Left lung (tissue), 10 donors: ENCODE data around the gene BASP1. TPM values are rescaled to one million over a fixed set of nuclear protein-coding genes. Genes with fewer than 3 reads are reported as not detected.

Experiments used
- ATAC-seq: fragments of 200-7000 bp; cut with Tn5 transposase; one replicate; pipeline ENCODE4 v1.9.1; 2020; ENCODE audit warnings: moderate library complexity
- DNase-seq, 4 donors: peaks; one replicate each; pipeline ENCODE4 v3.0.0-alpha.2; 2013 to 2020
- H3K27ac ChIP-seq, 2 donors: fragments of 200-600 bp; sonication (generic) in 1 of 2; one replicate each; pipeline versions ENCODE4 v1.5.0 to v1.8.0; 2020 to 2021
- H3K27me3 ChIP-seq, 2 donors: fragments of 200-600 bp; sonication (generic) in 1 of 2; one replicate each; pipeline versions ENCODE4 v1.5.0 to v1.8.0; 2020 to 2021
- H3K36me3 ChIP-seq, 2 donors: fragments of 200-600 bp; sonication (generic) in 1 of 2; one replicate each; pipeline versions ENCODE4 v1.5.0 to v1.8.0; 2020 to 2021
- H3K4me1 ChIP-seq, 2 donors: fragments of 200-600 bp; one replicate each; pipeline ENCODE4 v1.8.0; 2021
- H3K4me3 ChIP-seq, 2 donors: fragments of 200-600 bp; sonication (generic) in 1 of 2; one replicate each; pipeline versions ENCODE4 v1.5.0 to v1.8.0; 2020 to 2021; ENCODE audit warnings: mild to moderate bottlenecking in 1 of 2
- H3K9me3 ChIP-seq, 2 donors: fragments of 200-600 bp; sonication (generic) in 1 of 2; one replicate each; pipeline versions ENCODE4 v1.5.0 to v1.8.0; 2020 to 2021
- CTCF ChIP-seq, 2 donors: fragments of 200-600 bp; sonication (generic) in 1 of 2; IDR thresholded peaks; one replicate each; pipeline versions ENCODE4 v1.5.0 to v1.8.0; 2021; ENCODE audit warnings: antibody characterized with exemption in 2 of 2
- intact Hi-C, 2 donors: fragments of 100-400 bp; cut with DNase I; formaldehyde crosslinking; loops; one replicate each; pipeline versions ENCODE4 v1.11.2 to v1.14.2; 2022
- polyA plus RNA-seq, 6 donors: library from polyadenylated mRNA; unstranded; fragments of 120-200 nt; gene quantifications; one replicate each; pipeline ENCODE4 v1.2.1, GENCODE V29; 2013; ENCODE audit not compliant: insufficient read length in 6 of 6
- total RNA-seq, 2 donors: library from RNA; stranded (reverse); fragmentation: NEBNext Ultra II Directional; extraction: Animal tissue kit (Norgen Biotek cat#: 25700); gene quantifications; one replicate each; pipeline ENCODE4 v1.2.1, GENCODE V29; 2021
- donor health status: DM: no; HTN: yes; CAD: no.
- donor health status: DM: no; HTN: no; CAD: no.

The BASP1 gene
- total and polyA plus RNA-seq, 8 donors: 22.9 to 63.2 (median 42.8) TPM

GRCh38 chr5:17216176-17216973 lies 1.1 kb upstream of the BASP1 start:
- Histone ChIP-seq H3K36me3 (no peaks in the 10 kb centered on the region), H3K9me3 (no peaks in the 10 kb centered on the region), H3K4me3 (peak overlapping the region; percentile 17 to 71), H3K4me1 (peaks cover 7 to 19% of the 10 kb centered on the region in 2 donors), H3K27me3 (peaks cover 0 to 39% of the 10 kb centered on the region in 2 donors), H3K27ac (peak overlapping the region in 1 of 2 donors; percentile 86)
- intact Hi-C loops: loop anchor here in 1 of 2 donors (10.0 kb wide), 1 partner anchor 1068 kb away; no protein-coding TSS in a partner anchor
- peak; percentile 73 for ATAC-seq
- DNase-seq: peak; percentile 81 to 89 (median 83)
- TF ChIP-seq CTCF (IDR thresholded peaks at IDR 0.05): peak; percentile 70 to 81

GRCh38 chr5:17216974-17217492 lies 398 bp upstream of the BASP1 start:
- intact Hi-C loops: loop anchor here in 1 of 2 donors (10.0 kb wide), 1 partner anchor 1068 kb away; no protein-coding TSS in a partner anchor
- no peaks in the 10 kb centered on the region for H3K36me3 ChIP-seq
- H3K27ac ChIP-seq: peak overlapping the region in 1 of 2 donors; percentile 86
- H3K4me1 ChIP-seq: peaks cover 7 to 21% of the 10 kb centered on the region in 2 donors
- no peak for TF ChIP-seq CTCF (IDR thresholded peaks at IDR 0.05)
- peak in 3 of 4 donors; percentile 68 to 86 (median 73) for DNase-seq
- peak overlapping the region; percentile 17 to 71 for H3K4me3 ChIP-seq
- H3K27me3 ChIP-seq: peaks cover 0 to 39% of the 10 kb centered on the region in 2 donors
- ATAC-seq: peak; percentile 23
- no peaks in the 10 kb centered on the region for H3K9me3 ChIP-seq

- Histone ChIP-seq H3K36me3 (no peaks in the 10 kb centered on the region), H3K4me1 (peaks cover 7 to 34% of the 10 kb centered on the region in 2 donors), H3K4me3 (peak overlapping the region; percentile 57 to 71), H3K27ac (peak overlapping the region; percentile 69 to 86), H3K27me3 (peaks cover 0 to 39% of the 10 kb centered on the region in 2 donors), H3K9me3 (no peaks in the 10 kb centered on the region)
- peak; percentile 22 for ATAC-seq
- DNase-seq: peak in 3 of 4 donors; percentile 32 to 86 (median 36)
- no peak for TF ChIP-seq CTCF (IDR thresholded peaks at IDR 0.05)
- intact Hi-C loops: loop anchor here in 1 of 2 donors (10.0 kb wide), 1 partner anchor 1066 kb away; no protein-coding TSS in a partner anchor
Observed at GRCh38 chr5:17218353-17219005, 1.0 kb downstream of the BASP1 start.

- intact Hi-C loops: loop anchor here in 1 of 2 donors (10.0 kb wide), 1 partner anchor 1066 kb away; no protein-coding TSS in a partner anchor
- Histone ChIP-seq H3K4me1 (peaks cover 7 to 39% of the 10 kb centered on the region in 2 donors), H3K9me3 (no peaks in the 10 kb centered on the region), H3K4me3 (peak overlapping the region; percentile 57 to 71), H3K27ac (peak overlapping the region in 1 of 2 donors; percentile 86), H3K36me3 (no peaks in the 10 kb centered on the region), H3K27me3 (peaks cover 0 to 39% of the 10 kb centered on the region in 2 donors)
- peak; percentile 2 for ATAC-seq
- TF ChIP-seq CTCF (IDR thresholded peaks at IDR 0.05): no peak
- peak in 3 of 4 donors; percentile 56 to 82 (median 58) for DNase-seq
Observed at GRCh38 chr5:17219006-17219422, 1.6 kb downstream of the BASP1 start.
